Mammary epithelial cell (primary cell): Measurements from ENCODE around the gene BLTP2.

Experiments used
- CTCF ChIP-seq, 2 donors: IDR thresholded peaks in 1 of 2; conservative IDR thresholded peaks in 1 of 2; 2 replicates each; pipeline ENCODE4 v1.5.1; 2011 to 2012; ENCODE audit warnings: inconsistent platforms in 2 of 2, low read length in 2 of 2, mild to moderate bottlenecking in 2 of 2, control low read depth in 1 of 2, low read depth in 1 of 2; ENCODE audit not compliant: insufficient read depth in 1 of 2; ENCODE audit errors: extremely low read depth in 1 of 2
- EZH2 ChIP-seq: IDR thresholded peaks from 2 replicates; pipeline ENCODE4 v1.6.1; 2012; ENCODE audit warnings: low read length, inconsistent platforms, borderline replicate concordance

- no peak for TF ChIP-seq CTCF (conservative IDR thresholded peaks at IDR 0.05 in 1 of 2, IDR thresholded peaks at IDR 0.05 in 1 of 2; ENCODE audit: extremely low read depth in 1 of 2, insufficient read depth in 1 of 2, low read depth in 1 of 2, low read length in 2 of 2)
- no peak for TF ChIP-seq EZH2
Measured at GRCh38 chr17:28682655-28683054, 37.7 kb upstream of the BLTP2 start.
